Esophagus muscularis mucosa (tissue), 4 donors: ENCODE data around the gene THSD4. TPM values are rescaled to one million over a fixed set of nuclear protein-coding genes. Genes with fewer than 3 reads are reported as not detected.

Source experiments
- DNase-seq: peaks from one replicate; pipeline ENCODE4 v3.0.0-alpha.2; 2017; ENCODE audit errors: extremely low spot score
- H3K27ac ChIP-seq, 4 donors: fragments of 200-600 bp; sonication (generic); replicated peaks in 1 of 4; 1 replicate in 3 of 4; 2 replicates in 1 of 4; pipeline ENCODE4 v1.5.1; 2016 to 2019; ENCODE audit warnings: mild to moderate bottlenecking in 1 of 4
- H3K27me3 ChIP-seq, 4 donors: fragments of 200-600 bp; sonication (generic); one replicate each; pipeline versions ENCODE4 v1.5.1 to v1.6.0; 2016 to 2019
- H3K36me3 ChIP-seq, 4 donors: fragments of 200-600 bp; sonication (generic); one replicate each; pipeline ENCODE4 v1.5.1; 2016 to 2019
- H3K4me1 ChIP-seq, 4 donors: fragments of 200-600 bp; sonication (generic); one replicate each; pipeline ENCODE4 v1.5.1; 2016 to 2019
- H3K4me3 ChIP-seq, 4 donors: fragments of 200-600 bp; sonication (generic); 1 replicate in 2 of 4; 2 replicates in 2 of 4; pipeline ENCODE4 v1.5.1; 2016 to 2019; ENCODE audit warnings: mild to moderate bottlenecking in 4 of 4, moderate library complexity in 1 of 4
- H3K9me3 ChIP-seq, 4 donors: fragments of 200-600 bp; sonication (generic); 1 replicate in 3 of 4; 2 replicates in 1 of 4; pipeline ENCODE4 v1.5.1; 2016 to 2019
- CTCF ChIP-seq, 3 experiments: fragments of 200-600 bp in 2 of 3; fragments of 450-650 bp in 1 of 3; sonication (generic) in 2 of 3; IDR thresholded peaks; one replicate each; pipeline ENCODE4 v1.5.1; 2017 to 2019; ENCODE audit warnings: antibody characterized with exemption in 3 of 3, mild to moderate bottlenecking in 2 of 3, moderate library complexity in 1 of 3
- EP300 ChIP-seq: sonication (generic); formaldehyde crosslinking; IDR thresholded peaks from one replicate; pipeline ENCODE4 v1.6.1; 2017; ENCODE audit warnings: antibody characterized with exemption
- POLR2A ChIP-seq: fragments of 450-650 bp; IDR thresholded peaks from one replicate; pipeline ENCODE4 v1.6.1; 2017; ENCODE audit warnings: antibody characterized with exemption, moderate library complexity, mild to moderate bottlenecking, low read depth
- POLR2AphosphoS5 ChIP-seq, 2 donors: sonication (generic); formaldehyde crosslinking; IDR thresholded peaks; one replicate each; pipeline ENCODE4 v1.6.1; 2017; ENCODE audit warnings: antibody characterized with exemption in 2 of 2
- WGBS: methylation state at CpG from one replicate; pipeline ENCODE4 v1.1.5; 2018; 5-methylcytosine and 5-hydroxymethylcytosine counted together
- intact Hi-C: fragments of 100-400 bp; cut with DNase I; formaldehyde crosslinking; loops from one replicate; pipeline ENCODE4 v1.15.1; 2023
- total RNA-seq, 4 donors: library from RNA; depleted of rRNA; stranded (reverse); fragments of >200 nt; gene quantifications; one replicate each; pipeline versions ENCODE4 v1.1.0 to v1.2.1, GENCODE V29; 2016

The THSD4 gene
- total RNA-seq, 4 donors from 2014 or later: 3.2 to 6.6 (median 5.6) TPM

- Histone ChIP-seq H3K27me3 (no peaks in the 10 kb centered on the region), H3K4me1 (peaks cover 9 to 34% (median 30%) of the 10 kb centered on the region in 4 donors), H3K36me3 (no peaks in the 10 kb centered on the region), H3K27ac (no peak overlapping the region), H3K4me3 (no peak overlapping the region), H3K9me3 (no peaks in the 10 kb centered on the region)
- no peak for DNase-seq
- intact Hi-C loops: no loop called here
- 10% methylated on average over 1 of the region's 1 CpG for WGBS
- no peak for TF ChIP-seq EP300
- no peak for TF ChIP-seq CTCF (IDR thresholded peaks at IDR 0.05)
- no peak for TF ChIP-seq POLR2AphosphoS5 (IDR thresholded peaks at IDR 0.05)
- TF ChIP-seq POLR2A: no peak
Observed at GRCh38 chr15:71409541-71409940, 294.3 kb downstream of the THSD4 start.

GRCh38 chr15:71410347-71410746 lies 295.1 kb downstream of the THSD4 start:
- H3K27me3 ChIP-seq: no peaks in the 10 kb centered on the region
- intact Hi-C loops: no loop called here

DNA sequence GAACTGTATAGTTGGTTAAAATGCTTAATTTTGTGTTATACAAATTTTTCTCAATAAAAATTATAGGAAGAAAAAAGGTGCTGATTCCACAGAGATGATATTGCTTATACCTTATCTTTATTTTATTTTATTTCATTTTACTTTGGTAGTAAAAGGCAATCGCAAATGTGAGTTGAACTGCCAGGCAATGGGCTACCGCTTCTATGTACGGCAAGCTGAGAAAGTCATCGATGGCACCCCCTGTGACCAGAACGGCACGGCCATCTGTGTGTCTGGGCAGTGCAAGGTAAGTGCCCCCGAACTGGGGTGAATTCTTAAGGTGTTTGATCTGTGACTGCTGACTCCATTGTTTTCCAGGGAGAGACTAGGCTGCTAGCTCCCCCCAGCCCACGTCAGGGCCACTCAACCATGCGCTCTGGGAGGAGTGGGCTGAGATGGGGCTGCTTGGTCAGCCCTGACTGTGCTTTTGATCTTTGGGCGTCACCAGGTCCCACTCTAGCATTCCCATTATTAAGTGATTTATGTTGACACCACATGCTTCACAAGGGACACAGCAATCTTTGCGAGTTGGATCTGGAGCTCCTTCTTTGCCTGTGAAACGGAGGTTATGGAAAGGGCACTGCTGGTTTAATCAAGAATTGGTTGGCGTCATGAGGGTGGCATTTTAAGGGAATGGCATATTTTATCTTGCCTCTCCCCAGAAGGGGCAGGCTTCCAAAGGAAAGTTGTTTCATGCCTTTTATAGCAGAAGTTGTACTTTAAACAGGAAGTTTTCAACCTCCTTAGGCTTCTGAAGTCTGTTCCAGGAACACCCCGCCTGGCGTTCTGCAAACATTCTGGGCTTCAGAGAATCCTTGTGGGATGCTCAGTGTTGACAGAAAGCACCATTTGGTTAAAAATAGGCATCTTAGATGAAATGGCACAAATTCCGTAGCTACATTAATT lies 296.5 kb downstream of the THSD4 start:
- peaks cover 9 to 46% (median 42%) of the 10 kb centered on the region in 4 donors for H3K4me1 ChIP-seq
- WGBS: 86% methylated on average over 14 of the region's 16 CpGs
- no peaks in the 10 kb centered on the region for H3K27me3 ChIP-seq
- no peak for DNase-seq
- peak overlapping the region in 3 of 4 donors; percentile 16 to 65 (median 51) for H3K27ac ChIP-seq
- no peaks in the 10 kb centered on the region for H3K9me3 ChIP-seq
- H3K4me3 ChIP-seq: peak overlapping the region in 1 of 4 donors; percentile 18
- intact Hi-C loops: no loop called here
- H3K36me3 ChIP-seq: no peaks in the 10 kb centered on the region
- peak in 1 of 3 experiments; percentile 22 for TF ChIP-seq CTCF (IDR thresholded peaks at IDR 0.05)
- no peak for TF ChIP-seq POLR2A
- no peak for TF ChIP-seq EP300
- peak in 1 of 2 donors; percentile 4 for TF ChIP-seq POLR2AphosphoS5 (IDR thresholded peaks at IDR 0.05)

More at GRCh38 chr15:71410347-71410746, 295.1 kb downstream of the THSD4 start:
- no peak for DNase-seq
- no peaks in the 10 kb centered on the region for H3K9me3 ChIP-seq
- peaks cover 9 to 42% (median 38%) of the 10 kb centered on the region in 4 donors for H3K4me1 ChIP-seq
- WGBS: 93% methylated on average over 6 of the region's 6 CpGs
- no peaks in the 10 kb centered on the region for H3K36me3 ChIP-seq
- no peak overlapping the region for H3K4me3 ChIP-seq
- no peak for TF ChIP-seq EP300
- no peak for TF ChIP-seq POLR2AphosphoS5 (IDR thresholded peaks at IDR 0.05)
- TF ChIP-seq CTCF (IDR thresholded peaks at IDR 0.05): no peak
- no peak for TF ChIP-seq POLR2A
- H3K27ac ChIP-seq: no peak overlapping the region

DNA sequence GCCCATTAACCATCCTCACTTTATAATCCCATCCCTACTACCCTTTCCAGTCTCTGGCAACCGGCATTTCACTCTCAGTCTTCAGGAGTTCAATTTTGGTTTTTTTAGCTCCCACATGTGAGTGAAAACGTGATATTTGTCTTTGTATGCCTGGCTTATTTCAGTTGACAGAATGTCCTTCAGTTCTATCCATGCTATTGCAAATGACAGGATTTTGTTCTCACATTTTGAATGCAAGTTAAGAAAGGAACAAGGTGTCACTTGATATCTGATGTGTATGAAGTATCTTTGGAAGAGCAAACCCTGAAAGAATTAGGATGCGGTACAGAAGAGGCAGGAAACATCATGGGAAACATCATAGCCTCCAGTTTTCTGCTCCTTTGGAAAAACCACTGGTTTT lies 298.1 kb downstream of the THSD4 start:
- H3K9me3 ChIP-seq: no peaks in the 10 kb centered on the region
- intact Hi-C loops: no loop called here
- WGBS: 62% methylated on average over 3 of the region's 3 CpGs
- peaks cover 9 to 46% (median 42%) of the 10 kb centered on the region in 4 donors for H3K4me1 ChIP-seq
- H3K27ac ChIP-seq: peak overlapping the region; percentile 16 to 65 (median 52)
- no peak overlapping the region for H3K4me3 ChIP-seq
- TF ChIP-seq POLR2A (no peak), EP300 (no peak), POLR2AphosphoS5 (IDR thresholded peaks at IDR 0.05) (no peak), CTCF (IDR thresholded peaks at IDR 0.05) (no peak)
- H3K36me3 ChIP-seq: no peaks in the 10 kb centered on the region
- no peak for DNase-seq
- H3K27me3 ChIP-seq: no peaks in the 10 kb centered on the region
